Left lung (tissue), 10 donors: ENCODE measurements around the gene GID4. TPM values are rescaled to one million over a fixed set of nuclear protein-coding genes. Genes with fewer than 3 reads are reported as not detected.

Experiments
- ATAC-seq: fragments of 200-7000 bp; cut with Tn5 transposase; one replicate; pipeline ENCODE4 v1.9.1; 2020; ENCODE audit warnings: moderate library complexity
- DNase-seq, 4 donors: peaks; one replicate each; pipeline ENCODE4 v3.0.0-alpha.2; 2013 to 2020
- H3K27ac ChIP-seq, 2 donors: fragments of 200-600 bp; sonication (generic) in 1 of 2; one replicate each; pipeline versions ENCODE4 v1.5.0 to v1.8.0; 2020 to 2021
- H3K27me3 ChIP-seq, 2 donors: fragments of 200-600 bp; sonication (generic) in 1 of 2; one replicate each; pipeline versions ENCODE4 v1.5.0 to v1.8.0; 2020 to 2021
- H3K36me3 ChIP-seq, 2 donors: fragments of 200-600 bp; sonication (generic) in 1 of 2; one replicate each; pipeline versions ENCODE4 v1.5.0 to v1.8.0; 2020 to 2021
- H3K4me1 ChIP-seq, 2 donors: fragments of 200-600 bp; one replicate each; pipeline ENCODE4 v1.8.0; 2021
- H3K4me3 ChIP-seq, 2 donors: fragments of 200-600 bp; sonication (generic) in 1 of 2; one replicate each; pipeline versions ENCODE4 v1.5.0 to v1.8.0; 2020 to 2021; ENCODE audit warnings: mild to moderate bottlenecking in 1 of 2
- H3K9me3 ChIP-seq, 2 donors: fragments of 200-600 bp; sonication (generic) in 1 of 2; one replicate each; pipeline versions ENCODE4 v1.5.0 to v1.8.0; 2020 to 2021
- CTCF ChIP-seq, 2 donors: fragments of 200-600 bp; sonication (generic) in 1 of 2; IDR thresholded peaks; one replicate each; pipeline versions ENCODE4 v1.5.0 to v1.8.0; 2021; ENCODE audit warnings: antibody characterized with exemption in 2 of 2
- intact Hi-C, 2 donors: fragments of 100-400 bp; cut with DNase I; formaldehyde crosslinking; loops; one replicate each; pipeline versions ENCODE4 v1.11.2 to v1.14.2; 2022
- polyA plus RNA-seq, 6 donors: library from polyadenylated mRNA; unstranded; fragments of 120-200 nt; gene quantifications; one replicate each; pipeline ENCODE4 v1.2.1, GENCODE V29; 2013; ENCODE audit not compliant: insufficient read length in 6 of 6
- total RNA-seq, 2 donors: library from RNA; stranded (reverse); fragmentation: NEBNext Ultra II Directional; extraction: Animal tissue kit (Norgen Biotek cat#: 25700); gene quantifications; one replicate each; pipeline ENCODE4 v1.2.1, GENCODE V29; 2021
- donor health status: DM: no; HTN: yes; CAD: no.
- donor health status: DM: no; HTN: no; CAD: no.

The GID4 gene
- total and polyA plus RNA-seq, 8 donors = 7.9 to 15.1 (median 13.0) TPM

- no peaks in the 10 kb centered on the region for H3K36me3 ChIP-seq
- H3K9me3 ChIP-seq = no peaks in the 10 kb centered on the region
- DNase-seq = peak in 2 of 4 donors; percentile 38 to 90
Observed at GRCh38 chr17:18039535-18040260, 490 bp downstream of the GID4 start.

GRCh38 chr17:18040261-18040858 lies 1.2 kb downstream of the GID4 start:
- H3K27ac ChIP-seq = no peak overlapping the region
- TF ChIP-seq CTCF (IDR thresholded peaks at IDR 0.05) = no peak

More at GRCh38 chr17:18039535-18040260, 490 bp downstream of the GID4 start:
- peak; percentile 52 for ATAC-seq
- no peak for TF ChIP-seq CTCF (IDR thresholded peaks at IDR 0.05)
- Histone ChIP-seq H3K27ac (peak overlapping the region; percentile 68 to 79), H3K4me3 (peak overlapping the region; percentile 87 to 96), H3K4me1 (peaks cover 8 to 51% of the 10 kb centered on the region in 2 donors), H3K27me3 (no peaks in the 10 kb centered on the region)
- intact Hi-C loops = loop anchor here in 1 of 2 donors (10.0 kb wide), 1 partner anchor 155 kb away; no protein-coding TSS in a partner anchor

GRCh38 chr17:18041776-18042175 lies 2.6 kb downstream of the GID4 start:
- ATAC-seq (no peak), DNase-seq (no peak)
- Histone ChIP-seq H3K27ac (no peak overlapping the region), H3K4me3 (no peak overlapping the region), H3K9me3 (no peaks in the 10 kb centered on the region), H3K27me3 (no peaks in the 10 kb centered on the region), H3K36me3 (peaks cover 0 to 4% of the 10 kb centered on the region in 2 donors), H3K4me1 (peaks cover 8 to 38% of the 10 kb centered on the region in 2 donors)
- no peak for TF ChIP-seq CTCF (IDR thresholded peaks at IDR 0.05)
- intact Hi-C loops = no loop called here

More at GRCh38 chr17:18040261-18040858, 1.2 kb downstream of the GID4 start:
- ATAC-seq = no peak
- no peak for DNase-seq
- no peaks in the 10 kb centered on the region for H3K9me3 ChIP-seq
- H3K36me3 ChIP-seq = no peaks in the 10 kb centered on the region
- H3K4me1 ChIP-seq = peaks cover 8 to 51% of the 10 kb centered on the region in 2 donors
- intact Hi-C loops = no loop called here
- no peaks in the 10 kb centered on the region for H3K27me3 ChIP-seq
- peak overlapping the region; percentile 87 to 96 for H3K4me3 ChIP-seq

DNA sequence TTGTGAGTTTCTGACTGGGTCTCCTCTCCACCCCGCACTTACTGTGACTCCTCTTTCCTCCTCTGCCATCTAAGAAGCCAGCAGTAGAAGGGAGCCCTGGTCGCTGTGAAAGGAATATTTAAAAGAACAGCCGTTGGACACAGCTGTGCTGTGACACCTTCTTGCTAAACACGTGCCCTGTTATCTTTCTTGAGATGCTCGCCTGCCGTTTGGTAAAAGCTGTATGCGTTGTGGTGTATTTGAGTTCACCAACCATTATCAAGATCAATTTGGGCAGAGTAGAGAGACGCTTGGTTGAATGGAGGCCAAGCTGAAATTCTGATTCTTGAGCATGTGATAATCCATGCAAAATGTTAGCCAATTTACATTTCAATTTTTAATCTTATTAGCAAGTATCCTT lies 3.8 kb downstream of the GID4 start:
- H3K4me1 ChIP-seq = peaks cover 8 to 25% of the 10 kb centered on the region in 2 donors
- no peak overlapping the region for H3K27ac ChIP-seq
- H3K9me3 ChIP-seq = no peaks in the 10 kb centered on the region
- DNase-seq (no peak), ATAC-seq (no peak)
- H3K4me3 ChIP-seq = no peak overlapping the region
- intact Hi-C loops = no loop called here
- peaks cover 0 to 11% of the 10 kb centered on the region in 2 donors for H3K36me3 ChIP-seq
- no peaks in the 10 kb centered on the region for H3K27me3 ChIP-seq
- TF ChIP-seq CTCF (IDR thresholded peaks at IDR 0.05) = no peak

DNA sequence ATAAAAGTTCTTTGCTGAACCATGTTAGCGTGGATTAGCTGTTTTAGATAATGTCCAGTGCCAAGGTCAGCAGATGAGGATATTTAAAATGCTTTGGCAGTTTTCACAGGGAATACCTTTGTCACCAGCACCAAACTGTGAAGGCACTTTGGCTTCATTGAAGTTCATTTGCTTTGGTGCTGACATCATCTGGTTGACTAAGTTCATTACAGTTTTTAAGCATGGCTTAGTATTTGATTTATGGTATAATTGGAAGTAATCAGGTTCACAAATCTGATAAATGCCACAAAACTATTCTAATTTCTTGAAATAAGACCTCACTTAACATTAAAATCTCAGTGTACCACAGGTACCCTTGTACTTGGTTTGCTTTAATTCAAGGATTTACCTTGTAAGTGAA lies 4.3 kb downstream of the GID4 start:
- H3K27me3 ChIP-seq = no peaks in the 10 kb centered on the region
- no peaks in the 10 kb centered on the region for H3K9me3 ChIP-seq
- H3K4me1 ChIP-seq = peaks cover 8 to 20% of the 10 kb centered on the region in 2 donors
- intact Hi-C loops = no loop called here
- no peak overlapping the region for H3K4me3 ChIP-seq
- peaks cover 0 to 11% of the 10 kb centered on the region in 2 donors for H3K36me3 ChIP-seq
- no peak for TF ChIP-seq CTCF (IDR thresholded peaks at IDR 0.05)
- no peak overlapping the region for H3K27ac ChIP-seq
- ATAC-seq = no peak
- peak in 1 of 4 donors; percentile 18 for DNase-seq
